H1 (cell line): Measurements from ENCODE around the gene RPTOR. TPM values are rescaled to one million over a fixed set of nuclear protein-coding genes. Genes with fewer than 3 reads are reported as not detected.

Source experiments
- GTF2F1 ChIP-seq: IDR thresholded peaks from 2 replicates; pipeline ENCODE4 v1.6.1; 2012; ENCODE audit warnings: low read depth, low read length, improper control_type of control experiment, borderline replicate concordance
- MAFK ChIP-seq: IDR thresholded peaks from 2 replicates; pipeline ENCODE4 v1.6.1; 2012; ENCODE audit warnings: low read depth, mild to moderate bottlenecking, improper control_type of control experiment, low read length
- RAD21 ChIP-seq, 2 experiments: IDR thresholded peaks in 1 of 2; conservative IDR thresholded peaks in 1 of 2; 2 replicates each; pipeline ENCODE4 v1.6.1; 2011; ENCODE audit warnings: low read depth in 2 of 2, low read length in 2 of 2, improper control_type of control experiment in 1 of 2, inconsistent platforms in 1 of 2, mild to moderate bottlenecking in 1 of 2, moderate library complexity in 1 of 2
- TAF7 ChIP-seq: optimal IDR thresholded peaks from 2 replicates; pipeline ENCODE3; 2011; ENCODE audit warnings: low read depth, mild to moderate bottlenecking, inconsistent platforms, low read length, moderate library complexity, borderline replicate concordance
- TCF12 ChIP-seq: IDR thresholded peaks from 2 replicates; pipeline ENCODE4 v1.6.1; 2011; ENCODE audit warnings: low read depth, mild to moderate bottlenecking, low read length
- polyA plus RNA-seq, 7 experiments: library from polyadenylated mRNA; depleted of rRNA in 3 of 7; stranded (reverse) in 5 of 7; unstranded in 2 of 7; fragments of >200 nt in 5 of 7; fragments of 200-250 nt in 2 of 7; gene quantifications; 1 replicate in 5 of 7; 2 replicates in 1 of 7; 4 replicates in 1 of 7; pipeline versions ENCODE4 v1.2.1 to v1.2.3, GENCODE V29; 2011 to 2013; ENCODE audit warnings: missing spikeins in 2 of 7, mixed read lengths in 2 of 7
- total RNA-seq: library from RNA; stranded (reverse); fragmentation: NEBNext Ultra II Directional; extraction: Animal tissue kit (Norgen Biotek cat#: 25700); gene quantifications from 2 replicates; pipeline ENCODE4 v1.2.1, GENCODE V29; 2021

RPTOR gene
- total and polyA plus RNA-seq, 2 of the 8 experiments (the other 6 are each of a cell fraction or from before 2014, with no cell fraction given) = 6.9 to 28.7 TPM

- TF ChIP-seq RAD21 (IDR thresholded peaks at IDR 0.05 in 1 of 2, conservative IDR thresholded peaks at IDR 0.05 in 1 of 2; ENCODE audit: low read depth in 2 of 2, low read length in 2 of 2) = peak in 1 of 2 experiments; percentile 29; a peak in 1 of 4 replicates
- TF ChIP-seq TCF12 = 0 out of 2 replicates have a peak, but pooled peaks have one; percentile 60
- no peak for TF ChIP-seq GTF2F1
- no peak for TF ChIP-seq MAFK
- TF ChIP-seq TAF7 = no peak
These were observed 383.2 kb downstream of the RPTOR start (continued) for GRCh38 chr17:80927791-80928216.
